Kidney epithelial cell (primary cell): Measurements from ENCODE around the gene HLA-G. TPM values are rescaled to one million over a fixed set of nuclear protein-coding genes. Genes with fewer than 3 reads are reported as not detected.
"Not testable (repeated sequence)": the region's sequence is repeated elsewhere in the genome, so short reads cannot be mapped to it uniquely, and the experiment has no call there.

Experiments
- DNase-seq: peaks from one replicate; pipeline ENCODE4 v3.0.0-alpha.2; 2010; ENCODE audit warnings: low read depth
- H3K27me3 ChIP-seq: 2 replicates; pipeline ENCODE4 v1.6.0; 2011; ENCODE audit warnings: low read length; ENCODE audit not compliant: control insufficient read depth, insufficient read depth
- H3K36me3 ChIP-seq: 2 replicates; pipeline ENCODE4 v1.5.1; 2011; ENCODE audit warnings: low read length; ENCODE audit not compliant: control insufficient read depth, insufficient read depth
- H3K4me3 ChIP-seq: 2 replicates; pipeline ENCODE4 v1.5.1; 2011; ENCODE audit warnings: low read depth, mild to moderate bottlenecking, control low read depth, low read length
- CTCF ChIP-seq: IDR thresholded peaks from 2 replicates; pipeline ENCODE4 v1.5.1; 2011; ENCODE audit warnings: mild to moderate bottlenecking, moderate library complexity, low read length, control low read depth, inconsistent platforms; ENCODE audit not compliant: insufficient read depth, poor library complexity, severe bottlenecking
- total RNA-seq: library from RNA; depleted of rRNA; stranded (reverse); fragments of >200 nt; gene quantifications from 2 replicates; pipeline ENCODE4 v1.2.3, GENCODE V29; 2015

The HLA-G gene
- total RNA-seq, 1 donor from 2014 or later: 1.1 TPM

- Histone ChIP-seq H3K4me3 (no peak overlapping the region), H3K27me3 (no peaks in the 10 kb centered on the region), H3K36me3 (no peaks in the 10 kb centered on the region)
- TF ChIP-seq CTCF: no peak
- DNase-seq: no peak
These were observed 47.6 kb downstream of the HLA-G start for GRCh38 chr6:29875257-29875656.

GRCh38 chr6:29875734-29876133, 48.1 kb downstream of the HLA-G start:
- not testable (repeated sequence) for H3K4me3 ChIP-seq, DNase-seq, H3K36me3 ChIP-seq, H3K27me3 ChIP-seq

Other genes starting within 250 kb of the HLA-G start
- not detected in 2 replicates for gene OR2H2, start 242.7 kb upstream of the HLA-G start, total RNA-seq
- 9.4 and 14.1 TPM in 2 replicates for gene GABBR1, start 194.6 kb upstream of the HLA-G start, total RNA-seq
- not detected in 2 replicates for gene MOG, start 170.7 kb upstream of the HLA-G start, total RNA-seq
- 0.07 and 0.08 TPM in 2 replicates for gene ZFP57, start 146.7 kb upstream of the HLA-G start, total RNA-seq
- gene HLA-F, start 104.4 kb upstream of the HLA-G start, total RNA-seq: 9.0 TPM in 2 replicates
- 832 and 921 TPM in 2 replicates for gene HLA-A, start 114.7 kb downstream of the HLA-G start, total RNA-seq
- 29.9 and 33.3 TPM in 2 replicates for gene POLR1H, start 233.4 kb downstream of the HLA-G start, total RNA-seq
- gene PPP1R11, start 239.4 kb downstream of the HLA-G start, total RNA-seq: 57.6 and 73.4 TPM in 2 replicates
- gene RNF39, start 247.9 kb downstream of the HLA-G start, total RNA-seq: 0.04 TPM in 1 of 2 replicates, not detected in the other